Liver (tissue), 9 donors: ENCODE measurements around the gene CPNE4. TPM values are rescaled to one million over a fixed set of nuclear protein-coding genes. Genes with fewer than 3 reads are reported as not detected.

Experiments used
- DNase-seq: peaks from one replicate; pipeline ENCODE4 v3.0.0-alpha.2; 2017; ENCODE audit warnings: low spot score
- H3K27ac ChIP-seq, 2 donors: one replicate each; pipeline ENCODE4 v1.7.0; 2013; ENCODE audit warnings: inconsistent platforms in 2 of 2, low read length in 2 of 2, control low read depth in 1 of 2, low read depth in 1 of 2, mild to moderate bottlenecking in 1 of 2
- H3K27me3 ChIP-seq, 4 donors: one replicate each; pipeline versions ENCODE4 v1.6.1 to v1.7.0; 2013; ENCODE audit warnings: low read length in 3 of 4, inconsistent platforms in 1 of 4, mild to moderate bottlenecking in 1 of 4, moderate library complexity in 1 of 4; ENCODE audit not compliant: control insufficient read depth in 4 of 4, insufficient read depth in 4 of 4
- H3K36me3 ChIP-seq, 4 donors: one replicate each; pipeline versions ENCODE4 v1.6.1 to v1.7.0; 2013; ENCODE audit warnings: low read length in 3 of 4, mild to moderate bottlenecking in 3 of 4, low read depth in 1 of 4, moderate library complexity in 1 of 4; ENCODE audit not compliant: control insufficient read depth in 4 of 4, insufficient read depth in 3 of 4
- H3K4me1 ChIP-seq, 4 donors: one replicate each; pipeline versions ENCODE4 v1.6.1 to v1.7.0; 2013; ENCODE audit warnings: low read length in 3 of 4, mild to moderate bottlenecking in 3 of 4, moderate library complexity in 1 of 4; ENCODE audit not compliant: control insufficient read depth in 4 of 4, insufficient read depth in 4 of 4
- H3K4me3 ChIP-seq, 3 donors: one replicate each; pipeline versions ENCODE4 v1.6.1 to v1.7.0; 2013; ENCODE audit warnings: low read length in 3 of 3, control low read depth in 1 of 3, low read depth in 1 of 3, mild to moderate bottlenecking in 1 of 3
- H3K9ac ChIP-seq, 2 donors: one replicate each; pipeline ENCODE4 v1.7.0; 2013; ENCODE audit warnings: low read length in 2 of 2, mild to moderate bottlenecking in 2 of 2, moderate library complexity in 2 of 2, control low read depth in 1 of 2, low read depth in 1 of 2
- H3K9me3 ChIP-seq, 4 donors: one replicate each; pipeline versions ENCODE4 v1.6.1 to v1.7.0; 2013; ENCODE audit warnings: low read length in 3 of 4; ENCODE audit not compliant: control insufficient read depth in 4 of 4
- ATF3 ChIP-seq: IDR thresholded peaks from 2 replicates; pipeline ENCODE4 v1.6.1; 2016; ENCODE audit warnings: antibody characterized with exemption
- CTCF ChIP-seq: fragments of 150-350 bp; IDR thresholded peaks from 2 replicates; pipeline ENCODE4 v1.5.1; 2017; ENCODE audit warnings: improper control_type of control experiment, low read depth, low read length; ENCODE audit not compliant: missing input control
- EGR1 ChIP-seq, 2 donors: IDR thresholded peaks; 2 replicates each; pipeline ENCODE4 v1.6.1; 2016 to 2018; ENCODE audit warnings: antibody characterized with exemption in 2 of 2, low read depth in 2 of 2
- FOXA1 ChIP-seq: IDR thresholded peaks from 2 replicates; pipeline ENCODE4 v1.6.1; 2016; ENCODE audit warnings: antibody characterized with exemption
- GABPA ChIP-seq, 2 donors: IDR thresholded peaks in 1 of 2; conservative IDR thresholded peaks in 1 of 2; 2 replicates each; pipeline ENCODE4 v1.6.1; 2016; ENCODE audit warnings: antibody characterized with exemption in 2 of 2, mild to moderate bottlenecking in 1 of 2, moderate library complexity in 1 of 2
- HNF4G ChIP-seq: IDR thresholded peaks from 2 replicates; pipeline ENCODE4 v1.6.1; 2016; ENCODE audit warnings: antibody characterized with exemption
- JUND ChIP-seq, 2 donors: IDR thresholded peaks; 2 replicates each; pipeline ENCODE4 v1.6.1; 2016; ENCODE audit warnings: antibody characterized with exemption in 2 of 2
- MAX ChIP-seq: IDR thresholded peaks from 2 replicates; pipeline ENCODE4 v1.6.1; 2016; ENCODE audit warnings: antibody characterized with exemption
- NR2F2 ChIP-seq: IDR thresholded peaks from 2 replicates; pipeline ENCODE4 v1.6.1; 2016; ENCODE audit warnings: antibody characterized with exemption
- RAD21 ChIP-seq, 2 donors: IDR thresholded peaks; 2 replicates each; pipeline ENCODE4 v1.6.1; 2016; ENCODE audit warnings: antibody characterized with exemption in 2 of 2, mild to moderate bottlenecking in 2 of 2
- REST ChIP-seq: IDR thresholded peaks from 2 replicates; pipeline ENCODE4 v1.6.1; 2016; ENCODE audit warnings: antibody characterized with exemption, mild to moderate bottlenecking
- RXRA ChIP-seq, 2 donors: IDR thresholded peaks; 2 replicates each; pipeline ENCODE4 v1.6.1; 2017 to 2018; ENCODE audit warnings: antibody characterized with exemption in 2 of 2, mild to moderate bottlenecking in 1 of 2
- SP1 ChIP-seq: IDR thresholded peaks from 2 replicates; pipeline ENCODE4 v1.6.1; 2018; ENCODE audit warnings: antibody characterized with exemption, mild to moderate bottlenecking
- YY1 ChIP-seq: IDR thresholded peaks from 2 replicates; pipeline ENCODE4 v1.6.1; 2016; ENCODE audit warnings: antibody characterized with exemption, mild to moderate bottlenecking
- ZBTB33 ChIP-seq: IDR thresholded peaks from 2 replicates; pipeline ENCODE4 v1.6.1; 2016; ENCODE audit warnings: antibody characterized with exemption
- WGBS: extraction: QIAGEN DNeasy Blood & Tissue Kit; methylation state at CpG from one replicate; pipeline ENCODE4 v1.1.7; 2013; 5-methylcytosine and 5-hydroxymethylcytosine counted together
- polyA plus RNA-seq, 2 donors: library from polyadenylated mRNA; stranded (reverse) in 1 of 2; unstranded in 1 of 2; fragments of 200-250 nt in 1 of 2; fragments of >200 nt in 1 of 2; fragmentation: Nextera tagmentation in 1 of 2; extraction: Ambion mirVana in 1 of 2; gene quantifications; one replicate each; pipeline versions ENCODE4 v1.2.1 to v1.2.3, GENCODE V29; 2013 to 2015
- total RNA-seq, 2 donors: library from RNA; depleted of rRNA; stranded (reverse); fragments of >200 nt; gene quantifications; one replicate each; pipeline ENCODE4 v1.2.3, GENCODE V29; 2014
- donor health status: healthy.
- donor health status: healthy.
- donor health status: healthy.
- donor health status: healthy.
- donor health status: healthy.

CPNE4 gene
- total and polyA plus RNA-seq, 4 donors = under 0.01 to 0.03 TPM; not detected in 2

- Histone ChIP-seq H3K9ac (no peak overlapping the region), H3K4me3 (no peak overlapping the region), H3K27ac (no peak overlapping the region), H3K36me3 (no peaks in the 10 kb centered on the region), H3K27me3 (no peaks in the 10 kb centered on the region), H3K9me3 (no peaks in the 10 kb centered on the region), H3K4me1 (peaks cover 0 to 2% (median 0%) of the 10 kb centered on the region in 4 donors)
- DNase-seq = no peak
- no peak for TF ChIP-seq NR2F2
- TF ChIP-seq YY1 = no peak
- no peak for TF ChIP-seq REST
- no peak for TF ChIP-seq RAD21 (IDR thresholded peaks at IDR 0.05)
- TF ChIP-seq FOXA1 = no peak
- TF ChIP-seq MAX = no peak
Observed at GRCh38 chr3:131546441-131546840, 488.4 kb downstream of the CPNE4 start.

- Histone ChIP-seq H3K27me3 (no peaks in the 10 kb centered on the region), H3K9ac (no peak overlapping the region), H3K27ac (no peak overlapping the region), H3K4me1 (peaks cover 0 to 2% (median 0%) of the 10 kb centered on the region in 4 donors), H3K36me3 (no peaks in the 10 kb centered on the region), H3K4me3 (no peak overlapping the region), H3K9me3 (no peaks in the 10 kb centered on the region)
- TF ChIP-seq EGR1 (IDR thresholded peaks at IDR 0.05; ENCODE audit: low read depth in 2 of 2) = no peak
- no peak for TF ChIP-seq JUND (IDR thresholded peaks at IDR 0.05)
- no peak for TF ChIP-seq FOXA1
- TF ChIP-seq MAX = no peak
- no peak for TF ChIP-seq ATF3
- TF ChIP-seq HNF4G = no peak
- no peak for TF ChIP-seq SP1
- TF ChIP-seq CTCF = no peak
- TF ChIP-seq RAD21 (IDR thresholded peaks at IDR 0.05) = no peak
- no peak for TF ChIP-seq RXRA (IDR thresholded peaks at IDR 0.05)
- no peak for TF ChIP-seq ZBTB33
- no peak for TF ChIP-seq GABPA (IDR thresholded peaks at IDR 0.05 in 1 of 2, conservative IDR thresholded peaks at IDR 0.05 in 1 of 2)
- TF ChIP-seq REST = no peak
- 95% methylated on average over 2 of the region's 2 CpGs for WGBS
- no peak for DNase-seq
Observed at GRCh38 chr3:131544557-131544956, 490.3 kb downstream of the CPNE4 start.
